A549 (cell line): ENCODE data around the gene CARMIL3. TPM values are rescaled to one million over a fixed set of nuclear protein-coding genes. Genes with fewer than 3 reads are reported as not detected.
A peak's percentile ranks its signal among the peaks of the same experiment; 100 is the strongest.

ENCODE experiments used
- ATAC-seq, 2 experiments: fragments of 200-7000 bp in 1 of 2; fragments of >200 bp in 1 of 2; cut with Nextera tagmentation in 1 of 2; cut with Tn5 transposase in 1 of 2; 3 replicates each; pipeline versions ENCODE4 v1.8.0 to v1.9.1; 2018 to 2020; ENCODE audit warnings: mild to moderate bottlenecking in 1 of 2, moderate library complexity in 1 of 2
- CTCF ChIA-PET: fragments of 300-600 bp; sonication (Branson Sonifier 250); formaldehyde crosslinking; extraction: SDS; loops from one replicate; lab custom pipeline; 2021; ENCODE audit warnings: antibody characterized with exemption, inconsistent platforms; lab: Yijun Ruan, JAX
- POLR2A ChIA-PET: fragments of 350-600 bp; formaldehyde crosslinking; extraction: SDS; loops from one replicate; lab custom pipeline; 2021; ENCODE audit warnings: antibody characterized with exemption, inconsistent platforms; lab: Yijun Ruan, JAX
- DNase-seq, 2 experiments: peaks; one replicate each; pipeline versions ENCODE4 v3.0.0 to v3.0.0-alpha.2; 2011 to 2016; ENCODE audit warnings: low read depth in 1 of 2, low spot score in 1 of 2
- FAIRE-seq: peaks from 2 replicates; lab custom pipeline; 2011; peaks lifted over from hg19 to GRCh38; lab: Jason Lieb, UNC
- H3K27ac ChIP-seq, 2 experiments: fragments of >200 bp; sonication (Bioruptor Twin); formaldehyde crosslinking; 3 replicates each; pipeline ENCODE4 v1.5.1; 2016 to 2017
- H3K4me1 ChIP-seq: fragments of >200 bp; sonication (Bioruptor Twin); formaldehyde crosslinking; 3 replicates; pipeline ENCODE4 v1.6.1; 2016
- H3K4me2 ChIP-seq: fragments of >200 bp; sonication (Bioruptor Twin); formaldehyde crosslinking; 3 replicates; pipeline ENCODE4 v1.6.1; 2016
- H3K4me3 ChIP-seq: fragments of >200 bp; sonication (Bioruptor Twin); formaldehyde crosslinking; 3 replicates; pipeline ENCODE4 v1.5.1; 2016
- H3K9me3 ChIP-seq: fragments of >200 bp; sonication (Bioruptor Twin); formaldehyde crosslinking; 3 replicates; pipeline ENCODE4 v1.6.1; 2016
- BCL3 ChIP-seq: fragments of >200 bp; sonication (Bioruptor Twin); formaldehyde crosslinking; IDR thresholded peaks from 3 replicates; pipeline ENCODE4 v1.6.1; 2016
- CBX2 ChIP-seq: fragments of 200-600 bp; sonication (generic); IDR thresholded peaks from 2 replicates; pipeline ENCODE4 v1.6.1; 2016; ENCODE audit warnings: low read depth, mild to moderate bottlenecking, borderline replicate concordance
- ELK1 ChIP-seq: fragments of 150-350 bp; IDR thresholded peaks from 2 replicates; pipeline ENCODE4 v1.6.1; 2014; ENCODE audit warnings: low read depth, mild to moderate bottlenecking, low read length
- EP300 ChIP-seq, 2 experiments: fragments of >200 bp; sonication (Bioruptor Twin); formaldehyde crosslinking; IDR thresholded peaks; 2 replicates in 1 of 2; 3 replicates in 1 of 2; pipeline ENCODE4 v1.6.1; 2016 to 2017
- GATA3 ChIP-seq: IDR thresholded peaks from 2 replicates; pipeline ENCODE4 v1.6.1; 2012; ENCODE audit warnings: borderline replicate concordance
- HOXB5 ChIP-seq: fragments of 250-450 bp; sonication (Bioruptor Pico); IDR thresholded peaks from 2 replicates; pipeline ENCODE4 v1.5.0; 2020; ENCODE audit warnings: mild to moderate bottlenecking, moderate library complexity
- KDM1A ChIP-seq: fragments of 200-600 bp; sonication (generic); IDR thresholded peaks from 2 replicates; pipeline ENCODE4 v1.6.1; 2016; ENCODE audit warnings: low read depth, mild to moderate bottlenecking
- NR3C1 ChIP-seq: fragments of >200 bp; sonication (Bioruptor Twin); formaldehyde crosslinking; IDR thresholded peaks from 3 replicates; pipeline ENCODE4 v1.6.1; 2017
- PBX3 ChIP-seq: IDR thresholded peaks from 2 replicates; pipeline ENCODE4 v1.6.1; 2012
- POLR2AphosphoS2 ChIP-seq: conservative IDR thresholded peaks from 2 replicates; pipeline ENCODE4 v1.6.1; 2012; ENCODE audit warnings: low read length, improper control_type of control experiment, inconsistent platforms
- RAD21 ChIP-seq, 2 experiments: fragments of >200 bp in 1 of 2; sonication (Bioruptor Twin) in 1 of 2; formaldehyde crosslinking in 1 of 2; IDR thresholded peaks in 1 of 2; conservative IDR thresholded peaks in 1 of 2; 2 replicates in 1 of 2; 3 replicates in 1 of 2; pipeline ENCODE4 v1.6.1; 2012 to 2018; ENCODE audit warnings: inconsistent platforms in 1 of 2
- SMC3 ChIP-seq: fragments of >200 bp; sonication (Bioruptor Twin); formaldehyde crosslinking; IDR thresholded peaks from 3 replicates; pipeline ENCODE4 v1.6.1; 2018; ENCODE audit warnings: inconsistent platforms
- WGBS: methylation state at CpG from one replicate; pipeline ENCODE4 v1.1.6; 2017; ENCODE audit errors: missing lambda C conversion rate; 5-methylcytosine and 5-hydroxymethylcytosine counted together
- polyA plus RNA-seq, 4 experiments: library from polyadenylated mRNA; depleted of rRNA in 3 of 4; stranded (reverse); fragments of >200 nt; fragmentation: RNase III in 1 of 4; extraction: RNeasy Plus Mini Kit Qiagen cat#74134 plus additional on column Dnase treatment in 1 of 4; gene quantifications; 2 replicates in 3 of 4; 3 replicates in 1 of 4; pipeline ENCODE4 v1.2.3, GENCODE V29; 2011 to 2017

The CARMIL3 gene
- polyA plus RNA-seq, 2 of the 4 experiments (the other 2 are of a cell fraction) = 0.45 to 0.98 TPM

GRCh38 chr14:24116128-24116814, 64.5 kb downstream of the CARMIL3 start:
- WGBS = 81% methylated on average over 6 of the region's 6 CpGs
- no peak for FAIRE-seq

GRCh38 chr14:24117179-24117578, 65.4 kb downstream of the CARMIL3 start:
- no peak overlapping the region for H3K4me2 ChIP-seq
- H3K27ac ChIP-seq = no peak overlapping the region
- ChIA-PET CTCF (interaction anchor here (1.3 to 5.6 kb wide), 8 partner anchors 8 to 59 kb away, joined by 3 to 44 read pairs (median 9); partner anchors contain the start of genes IRF9 and PSME1), POLR2A (no interaction called here)
- 94% methylated on average over 5 of the region's 6 CpGs for WGBS
- no peak for DNase-seq
- ATAC-seq = no peak
- no peak overlapping the region for H3K4me3 ChIP-seq
- TF ChIP-seq EP300 (IDR thresholded peaks at IDR 0.05) = no peak
- H3K9me3 ChIP-seq = no peaks in the 10 kb centered on the region
- H3K4me1 ChIP-seq = peaks cover 11% of the 10 kb centered on the region; the same call in 1 of the 3 replicates
- no peak for FAIRE-seq

More at GRCh38 chr14:24116128-24116814, 64.5 kb downstream of the CARMIL3 start:
- ATAC-seq (no peak), DNase-seq (no peak)
- H3K4me1 ChIP-seq = peaks cover 11% of the 10 kb centered on the region; the same call in 1 of the 3 replicates
- POLR2A ChIA-PET = interaction anchor here (2.9 kb wide), 1 partner anchor 20 kb away, joined by 48 read pairs; the partner anchor contains the start of gene PSME1
- CTCF ChIA-PET = interaction anchor here (1.3 to 5.6 kb wide), 8 partner anchors 7 to 121 kb away, joined by 3 to 44 read pairs (median 9); partner anchors contain the start of genes IRF9 and PSME1
- peak overlapping the region; percentile 89 for H3K4me2 ChIP-seq
- H3K9me3 ChIP-seq = no peaks in the 10 kb centered on the region
- no peak for TF ChIP-seq POLR2AphosphoS2
- TF ChIP-seq RAD21 (conservative IDR thresholded peaks at IDR 0.05 in 1 of 2, IDR thresholded peaks at IDR 0.05 in 1 of 2) = no peak
- TF ChIP-seq SMC3 = no peak
- no peak for TF ChIP-seq BCL3
- TF ChIP-seq NR3C1 = no peak
- no peak for TF ChIP-seq CBX2
- TF ChIP-seq KDM1A = no peak
- no peak for TF ChIP-seq GATA3
- TF ChIP-seq HOXB5 (CRISPR knock-in tag) = no peak
- no peak for TF ChIP-seq PBX3
- no peak for TF ChIP-seq ELK1
- no peak overlapping the region for H3K27ac ChIP-seq
- H3K4me3 ChIP-seq = no peak overlapping the region

Other genes with a start within 250 kb of the CARMIL3 start
- gene DHRS4, start 98.2 kb upstream of the CARMIL3 start, polyA plus RNA-seq (2011; rRNA removed) = 26.5 and 28.5 TPM in 2 replicates
- gene DHRS4, start 98.2 kb upstream of the CARMIL3 start, polyA plus RNA-seq (2017; fragmentation: RNase III; extraction: RNeasy Plus Mini Kit Qiagen cat#74134 plus additional on column Dnase treatment) = 60.9 to 64.8 TPM (median 62.7 TPM) in 3 replicates
- gene DHRS4L2, start 63.1 kb upstream of the CARMIL3 start, polyA plus RNA-seq (2011; rRNA removed) = 18.8 and 23.4 TPM in 2 replicates
- 25.6 to 28.1 TPM (median 27.0 TPM) in 3 replicates for gene DHRS4L2, start 63.1 kb upstream of the CARMIL3 start, polyA plus RNA-seq (2017; fragmentation: RNase III; extraction: RNeasy Plus Mini Kit Qiagen cat#74134 plus additional on column Dnase treatment)
- gene CPNE6, start 19.6 kb downstream of the CARMIL3 start, polyA plus RNA-seq (2011; rRNA removed) = not detected in 2 replicates
- not detected in 3 replicates for gene CPNE6, start 19.6 kb downstream of the CARMIL3 start, polyA plus RNA-seq (2017; fragmentation: RNase III; extraction: RNeasy Plus Mini Kit Qiagen cat#74134 plus additional on column Dnase treatment)
- 52.1 and 60.2 TPM in 2 replicates for gene PCK2, start 42.3 kb downstream of the CARMIL3 start, polyA plus RNA-seq (2011; rRNA removed)
- 16.9 to 20.7 TPM (median 18.8 TPM) in 3 replicates for gene PCK2, start 42.3 kb downstream of the CARMIL3 start, polyA plus RNA-seq (2017; fragmentation: RNase III; extraction: RNeasy Plus Mini Kit Qiagen cat#74134 plus additional on column Dnase treatment)
- gene DCAF11, start 62.8 kb downstream of the CARMIL3 start, polyA plus RNA-seq (2011; rRNA removed) = 27.9 and 30.2 TPM in 2 replicates
- 22.2 to 31.4 TPM (median 30.7 TPM) in 3 replicates for gene DCAF11, start 62.8 kb downstream of the CARMIL3 start, polyA plus RNA-seq (2017; fragmentation: RNase III; extraction: RNeasy Plus Mini Kit Qiagen cat#74134 plus additional on column Dnase treatment)
- gene NRL, start 62.9 kb downstream of the CARMIL3 start, polyA plus RNA-seq (2011; rRNA removed) = 0.86 and 0.97 TPM in 2 replicates
- 0.84 to 0.93 TPM (median 0.88 TPM) in 3 replicates for gene NRL, start 62.9 kb downstream of the CARMIL3 start, polyA plus RNA-seq (2017; fragmentation: RNase III; extraction: RNeasy Plus Mini Kit Qiagen cat#74134 plus additional on column Dnase treatment)
- 0.06 TPM in 1 of 2 replicates, not detected in the other for gene FITM1, start 78.7 kb downstream of the CARMIL3 start, polyA plus RNA-seq (2011; rRNA removed)
- gene FITM1, start 78.7 kb downstream of the CARMIL3 start, polyA plus RNA-seq (2017; fragmentation: RNase III; extraction: RNeasy Plus Mini Kit Qiagen cat#74134 plus additional on column Dnase treatment) = 0.36 TPM in 1 of 3 replicates, not detected in the others
- gene PSME1, start 84.2 kb downstream of the CARMIL3 start, polyA plus RNA-seq (2011; rRNA removed) = 77.3 and 83.6 TPM in 2 replicates
- 124 to 139 TPM (median 134 TPM) in 3 replicates for gene PSME1, start 84.2 kb downstream of the CARMIL3 start, polyA plus RNA-seq (2017; fragmentation: RNase III; extraction: RNeasy Plus Mini Kit Qiagen cat#74134 plus additional on column Dnase treatment)
- gene EMC9, start 89.6 kb downstream of the CARMIL3 start, polyA plus RNA-seq (2011; rRNA removed) = 20.7 and 21.5 TPM in 2 replicates
- 46.5 to 51.7 TPM (median 48.5 TPM) in 3 replicates for gene EMC9, start 89.6 kb downstream of the CARMIL3 start, polyA plus RNA-seq (2017; fragmentation: RNase III; extraction: RNeasy Plus Mini Kit Qiagen cat#74134 plus additional on column Dnase treatment)
- gene PSME2, start 94.6 kb downstream of the CARMIL3 start, polyA plus RNA-seq (2011; rRNA removed) = 137 and 168 TPM in 2 replicates
- gene PSME2, start 94.6 kb downstream of the CARMIL3 start, polyA plus RNA-seq (2017; fragmentation: RNase III; extraction: RNeasy Plus Mini Kit Qiagen cat#74134 plus additional on column Dnase treatment) = 144 to 193 TPM (median 161 TPM) in 3 replicates
- gene RNF31, start 95.5 kb downstream of the CARMIL3 start, polyA plus RNA-seq (2011; rRNA removed) = 5.7 and 19.1 TPM in 2 replicates
- 20.2 to 25.3 TPM (median 20.8 TPM) in 3 replicates for gene RNF31, start 95.5 kb downstream of the CARMIL3 start, polyA plus RNA-seq (2017; fragmentation: RNase III; extraction: RNeasy Plus Mini Kit Qiagen cat#74134 plus additional on column Dnase treatment)
- 23.1 and 30.2 TPM in 2 replicates for gene IRF9, start 109.3 kb downstream of the CARMIL3 start, polyA plus RNA-seq (2011; rRNA removed)
- gene IRF9, start 109.3 kb downstream of the CARMIL3 start, polyA plus RNA-seq (2017; fragmentation: RNase III; extraction: RNeasy Plus Mini Kit Qiagen cat#74134 plus additional on column Dnase treatment) = 14.4 to 24.2 TPM (median 19.0 TPM) in 3 replicates
- 1.9 and 2.8 TPM in 2 replicates for gene REC8, start 120.1 kb downstream of the CARMIL3 start, polyA plus RNA-seq (2011; rRNA removed)
- gene REC8, start 120.1 kb downstream of the CARMIL3 start, polyA plus RNA-seq (2017; fragmentation: RNase III; extraction: RNeasy Plus Mini Kit Qiagen cat#74134 plus additional on column Dnase treatment) = 4.2 to 5.1 TPM (median 4.4 TPM) in 3 replicates
- gene IPO4, start 136.8 kb downstream of the CARMIL3 start, polyA plus RNA-seq (2011; rRNA removed) = 37.1 and 45.3 TPM in 2 replicates
- gene IPO4, start 136.8 kb downstream of the CARMIL3 start, polyA plus RNA-seq (2017; fragmentation: RNase III; extraction: RNeasy Plus Mini Kit Qiagen cat#74134 plus additional on column Dnase treatment) = 86.1 to 95.8 TPM (median 91.7 TPM) in 3 replicates
- 48.0 and 74.9 TPM in 2 replicates for gene TM9SF1, start 143.4 kb downstream of the CARMIL3 start, polyA plus RNA-seq (2011; rRNA removed)
- gene TM9SF1, start 143.4 kb downstream of the CARMIL3 start, polyA plus RNA-seq (2017; fragmentation: RNase III; extraction: RNeasy Plus Mini Kit Qiagen cat#74134 plus additional on column Dnase treatment) = 51.5 to 62.2 TPM (median 60.1 TPM) in 3 replicates
- 0.09 TPM in 1 of 2 replicates, not detected in the other for gene TSSK4, start 153.7 kb downstream of the CARMIL3 start, polyA plus RNA-seq (2011; rRNA removed)
- gene TSSK4, start 153.7 kb downstream of the CARMIL3 start, polyA plus RNA-seq (2017; fragmentation: RNase III; extraction: RNeasy Plus Mini Kit Qiagen cat#74134 plus additional on column Dnase treatment) = 0.13 TPM in 1 of 3 replicates, not detected in the others
- 74.9 and 102 TPM in 2 replicates for gene CHMP4A, start 161.5 kb downstream of the CARMIL3 start, polyA plus RNA-seq (2011; rRNA removed)
- 112 to 124 TPM (median 117 TPM) in 3 replicates for gene CHMP4A, start 161.5 kb downstream of the CARMIL3 start, polyA plus RNA-seq (2017; fragmentation: RNase III; extraction: RNeasy Plus Mini Kit Qiagen cat#74134 plus additional on column Dnase treatment)
- gene MDP1, start 164.1 kb downstream of the CARMIL3 start, polyA plus RNA-seq (2011; rRNA removed) = 31.8 and 38.6 TPM in 2 replicates
- gene MDP1, start 164.1 kb downstream of the CARMIL3 start, polyA plus RNA-seq (2017; fragmentation: RNase III; extraction: RNeasy Plus Mini Kit Qiagen cat#74134 plus additional on column Dnase treatment) = 21.0 to 21.6 TPM (median 21.4 TPM) in 3 replicates
- 381 and 433 TPM in 2 replicates for gene NEDD8, start 180.4 kb downstream of the CARMIL3 start, polyA plus RNA-seq (2011; rRNA removed)
- 561 to 594 TPM (median 589 TPM) in 3 replicates for gene NEDD8, start 180.4 kb downstream of the CARMIL3 start, polyA plus RNA-seq (2017; fragmentation: RNase III; extraction: RNeasy Plus Mini Kit Qiagen cat#74134 plus additional on column Dnase treatment)
- gene GMPR2, start 180.9 kb downstream of the CARMIL3 start, polyA plus RNA-seq (2011; rRNA removed) = 91.7 and 108 TPM in 2 replicates
- gene GMPR2, start 180.9 kb downstream of the CARMIL3 start, polyA plus RNA-seq (2017; fragmentation: RNase III; extraction: RNeasy Plus Mini Kit Qiagen cat#74134 plus additional on column Dnase treatment) = 64.8 to 71.2 TPM (median 70.0 TPM) in 3 replicates
- 51.3 and 73.0 TPM in 2 replicates for gene TINF2, start 190.6 kb downstream of the CARMIL3 start, polyA plus RNA-seq (2011; rRNA removed)
- gene TINF2, start 190.6 kb downstream of the CARMIL3 start, polyA plus RNA-seq (2017; fragmentation: RNase III; extraction: RNeasy Plus Mini Kit Qiagen cat#74134 plus additional on column Dnase treatment) = 33.1 to 44.5 TPM (median 38.5 TPM) in 3 replicates
- gene TGM1, start 211.2 kb downstream of the CARMIL3 start, polyA plus RNA-seq (2011; rRNA removed) = 0.61 and 1.7 TPM in 2 replicates
- gene TGM1, start 211.2 kb downstream of the CARMIL3 start, polyA plus RNA-seq (2017; fragmentation: RNase III; extraction: RNeasy Plus Mini Kit Qiagen cat#74134 plus additional on column Dnase treatment) = 1.3 to 1.8 TPM (median 1.4 TPM) in 3 replicates
- gene RABGGTA, start 219.6 kb downstream of the CARMIL3 start, polyA plus RNA-seq (2011; rRNA removed) = 18.6 and 22.4 TPM in 2 replicates
- 17.2 to 23.1 TPM (median 21.9 TPM) in 3 replicates for gene RABGGTA, start 219.6 kb downstream of the CARMIL3 start, polyA plus RNA-seq (2017; fragmentation: RNase III; extraction: RNeasy Plus Mini Kit Qiagen cat#74134 plus additional on column Dnase treatment)
- 17.4 and 17.9 TPM in 2 replicates for gene DHRS1, start 247.8 kb downstream of the CARMIL3 start, polyA plus RNA-seq (2011; rRNA removed)
- 13.8 to 15.2 TPM (median 15.1 TPM) in 3 replicates for gene DHRS1, start 247.8 kb downstream of the CARMIL3 start, polyA plus RNA-seq (2017; fragmentation: RNase III; extraction: RNeasy Plus Mini Kit Qiagen cat#74134 plus additional on column Dnase treatment)
- 16.5 and 23.6 TPM in 2 replicates for gene NOP9, start 247.8 kb downstream of the CARMIL3 start, polyA plus RNA-seq (2011; rRNA removed)
- 23.0 to 24.5 TPM (median 24.2 TPM) in 3 replicates for gene NOP9, start 247.8 kb downstream of the CARMIL3 start, polyA plus RNA-seq (2017; fragmentation: RNase III; extraction: RNeasy Plus Mini Kit Qiagen cat#74134 plus additional on column Dnase treatment)